ENCODE data around the gene ZNF385A. TPM values are rescaled to one million over a fixed set of nuclear protein-coding genes. Genes with fewer than 3 reads are reported as not detected.

Gene ZNF385A
- total and polyA plus RNA-seq, 2 of the 8 experiments (the other 6 are each of a cell fraction or from before 2014, with no cell fraction given), result 5.2 to 14.3 TPM

- Histone ChIP-seq H3K4me2 (ENCODE audit: insufficient read depth in 1 of 2, low read depth in 2 of 2, low read length in 2 of 2) (no peak overlapping the region), H4K5ac (ENCODE audit: insufficient read length, low read depth, low read length) (no peak overlapping the region), H3K9ac (replicated peaks in 1 of 4; ENCODE audit: extremely low read depth in 1 of 4, low read depth in 3 of 4, low read length in 3 of 4) (no peak overlapping the region), H3K79me2 (ENCODE audit: control insufficient read depth in 1 of 2, insufficient read depth in 2 of 2, low read length in 2 of 2) (no peaks in the 10 kb centered on the region), H3K79me1 (ENCODE audit: low read depth, low read length) (0 out of 2 replicates have a peak, but pooled peaks cover 2% of the 10 kb centered on the region), H3K4me3 (ENCODE audit: extremely low read depth in 1 of 4, insufficient read depth in 2 of 4, low read depth in 3 of 4, low read length in 4 of 4) (no peak overlapping the region), H4K91ac (replicated peaks; ENCODE audit: insufficient read length, low read length) (no peak overlapping the region), H3K23ac (ENCODE audit: insufficient read length) (no peak overlapping the region), H2BK12ac (ENCODE audit: low read depth, low read length) (no peak overlapping the region), H3K14ac (ENCODE audit: insufficient read length) (no peak overlapping the region), H3K9me3 (ENCODE audit: insufficient read depth in 2 of 2, low read depth in 1 of 2, low read length in 1 of 2) (no peaks in the 10 kb centered on the region), H2BK5ac (ENCODE audit: low read depth, low read length) (no peak overlapping the region), H3K18ac (ENCODE audit: extremely low read depth, low read length) (no peak overlapping the region), H3K36me3 (ENCODE audit: control insufficient read depth in 2 of 4, insufficient read depth in 4 of 4, low read length in 3 of 4) (peaks cover 0 to 12% (median 4%) of the 10 kb centered on the region in 4 experiments; a peak in 3 of 8 replicates), H2AFZ (ENCODE audit: low read length) (no peak overlapping the region), H4K20me1 (replicated peaks in 1 of 2; ENCODE audit: control insufficient read depth in 1 of 2, insufficient read depth in 2 of 2, low read length in 2 of 2) (peaks cover 11 to 13% of the 10 kb centered on the region in 2 experiments), H3K23me2 (ENCODE audit: low read depth, low read length) (peaks cover 2% of the 10 kb centered on the region; the same call in 1 of the 2 replicates), H2BK15ac (ENCODE audit: low read length) (no peak overlapping the region), H3K4ac (replicated peaks; ENCODE audit: insufficient read length, low read depth, low read length) (no peak overlapping the region), H2BK20ac (ENCODE audit: low read length) (no peak overlapping the region), H3K4me1 (replicated peaks in 1 of 4; ENCODE audit: control insufficient read depth in 3 of 4, insufficient read depth in 4 of 4, low read length in 3 of 4) (peaks cover 0 to 11% (median 9%) of the 10 kb centered on the region in 4 experiments; a peak in 6 of 7 replicates), H3K27ac (ENCODE audit: low read depth, low read length) (no peak overlapping the region), H2AK5ac (ENCODE audit: low read depth, low read length) (no peak overlapping the region), H2BK120ac (replicated peaks; ENCODE audit: low read depth, low read length) (no peak overlapping the region), H3K56ac (replicated peaks; ENCODE audit: insufficient read length, low read depth, low read length) (no peak overlapping the region), H4K8ac (ENCODE audit: extremely low read depth, insufficient read depth, low read length) (no peak overlapping the region), H3K27me3 (replicated peaks in 1 of 4; ENCODE audit: control insufficient read depth in 3 of 4, extremely low read depth in 1 of 4, insufficient read depth in 3 of 4, low read length in 3 of 4) (peaks cover 0 to 3% (median 1%) of the 10 kb centered on the region in 4 experiments; a peak in 2 of 7 replicates)
- POLR2A ChIA-PET (ENCODE audit: partially characterized antibody), result interaction anchor here (0.6 to 1.5 kb wide), 3 partner anchors 9 to 94 kb away, joined by 3 to 4 read pairs (median 4); no protein-coding TSS in a partner anchor
- DNase-seq (ENCODE audit: low read depth in 1 of 2, low spot score in 2 of 2), result no peak
- no peak for FAIRE-seq
- CTCF ChIA-PET (ENCODE audit: partially characterized antibody), result interaction anchor here (2.2 to 2.4 kb wide), 2 partner anchors 24 to 83 kb away, joined by 5 to 9 read pairs; no protein-coding TSS in a partner anchor
- 87% methylated on average over 2 of the region's 2 CpGs; no CpG with 5 or more reads in 1 of the 2 experiments for WGBS, 2 experiments (ENCODE audit: extremely low coverage in 1 of 2, insufficient coverage in 1 of 2, insufficient read length in 1 of 2, insufficient replicate concordance in 2 of 2, low coverage in 1 of 2, low lambda C conversion rate in 2 of 2, missing lambda C conversion rate in 1 of 2)
- TF ChIP-seq TAF1 (IDR thresholded peaks at IDR 0.05; ENCODE audit: low read depth, low read length) (no peak), PHF8 (conservative IDR thresholded peaks at IDR 0.05; ENCODE audit: low read depth, low read length) (no peak), POU5F1 (IDR thresholded peaks at IDR 0.05; ENCODE audit: low read depth, low read length) (no peak), POLR2AphosphoS5 (IDR thresholded peaks at IDR 0.05; ENCODE audit: low read depth, low read length) (no peak), BRCA1 (IDR thresholded peaks at IDR 0.05; ENCODE audit: low read depth, low read length) (no peak), KDM5A (IDR thresholded peaks at IDR 0.05; ENCODE audit: low read length) (no peak), JUN (IDR thresholded peaks at IDR 0.05; ENCODE audit: low read depth, low read length) (no peak), SIRT6 (IDR thresholded peaks at IDR 0.05; ENCODE audit: low read length) (no peak), ASH2L (IDR thresholded peaks at IDR 0.05; ENCODE audit: low read length) (no peak), SRF (IDR thresholded peaks at IDR 0.05; ENCODE audit: low read depth, low read length) (no peak), CBX5 (IDR thresholded peaks at IDR 0.05; ENCODE audit: low read depth, low read length) (no peak), USF2 (IDR thresholded peaks at IDR 0.05; ENCODE audit: low read length) (no peak), RBBP5 (IDR thresholded peaks at IDR 0.05; ENCODE audit: borderline replicate concordance, low read depth, low read length) (no peak), TCF12 (IDR thresholded peaks at IDR 0.05; ENCODE audit: low read depth, low read length) (no peak), BACH1 (IDR thresholded peaks at IDR 0.05; ENCODE audit: low read length) (no peak)
These were observed 9.3 kb downstream of the ZNF385A start for GRCh38 chr12:54375259-54375579.
